NCI-H1092 (cell line): ENCODE results near the gene MBOAT1.

ENCODE experiments used
- DNase-seq: peaks from one replicate; lab custom pipeline; 2025; lab: John Stamatoyannopoulos, UW

Gene MBOAT1

DNA sequence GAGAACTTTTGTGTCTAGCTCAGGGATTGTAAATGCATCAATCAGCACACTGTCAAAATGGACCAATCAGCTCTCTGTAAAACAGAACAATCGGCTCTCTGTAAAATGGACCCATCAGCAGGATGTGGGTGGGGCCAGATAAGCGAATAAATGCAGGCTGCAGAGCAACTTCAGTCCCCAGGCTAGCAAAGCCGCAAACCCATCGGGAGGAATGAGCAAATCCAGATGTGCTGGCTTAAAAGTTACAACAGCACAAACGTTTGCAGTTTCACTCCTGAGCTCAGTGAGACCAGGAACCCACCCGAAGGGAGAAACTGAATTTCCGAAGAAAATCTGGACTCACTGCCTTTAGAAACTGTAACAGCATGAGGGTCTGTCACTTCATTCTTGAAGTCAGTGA is 21.9 kb upstream of the MBOAT1 start:
- DNase-seq = no peak

DNA sequence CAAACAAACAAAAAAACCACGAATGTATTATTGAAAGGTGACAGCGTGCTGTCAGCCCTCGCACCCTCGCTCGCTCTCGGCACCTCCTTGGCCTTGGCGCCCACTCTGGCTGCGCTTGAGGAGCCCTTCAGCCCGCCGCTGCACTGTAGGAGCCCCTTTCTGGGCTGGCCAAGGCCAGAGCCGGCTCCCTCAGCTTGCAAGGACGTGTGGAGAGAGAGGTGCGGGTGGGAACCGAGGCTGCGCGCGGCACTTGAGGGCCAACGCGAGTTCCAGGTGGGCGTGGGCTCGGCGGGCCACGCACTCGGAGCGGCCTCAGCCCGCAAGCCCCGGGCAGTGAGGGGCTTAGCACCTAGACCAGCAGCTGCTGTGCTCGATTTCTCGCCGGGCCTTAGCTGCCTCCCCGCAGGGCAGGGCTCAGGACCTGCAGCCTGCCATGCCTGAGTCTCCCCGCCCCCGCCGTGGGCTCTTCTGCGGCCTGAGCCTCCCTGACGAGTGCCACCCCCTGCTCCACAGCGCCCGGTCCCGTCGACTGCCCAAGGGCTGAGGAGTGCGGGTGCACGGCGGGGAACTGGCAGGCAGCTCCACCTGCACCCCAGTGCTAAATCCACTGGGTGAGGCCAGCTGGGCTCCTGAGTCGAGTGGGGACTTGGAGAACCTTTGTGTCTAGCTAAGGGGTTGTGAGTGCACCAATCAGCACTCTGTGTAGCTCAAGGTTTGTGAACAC is 20.9 kb upstream of the MBOAT1 start:
- DNase-seq = no peak

DNA sequence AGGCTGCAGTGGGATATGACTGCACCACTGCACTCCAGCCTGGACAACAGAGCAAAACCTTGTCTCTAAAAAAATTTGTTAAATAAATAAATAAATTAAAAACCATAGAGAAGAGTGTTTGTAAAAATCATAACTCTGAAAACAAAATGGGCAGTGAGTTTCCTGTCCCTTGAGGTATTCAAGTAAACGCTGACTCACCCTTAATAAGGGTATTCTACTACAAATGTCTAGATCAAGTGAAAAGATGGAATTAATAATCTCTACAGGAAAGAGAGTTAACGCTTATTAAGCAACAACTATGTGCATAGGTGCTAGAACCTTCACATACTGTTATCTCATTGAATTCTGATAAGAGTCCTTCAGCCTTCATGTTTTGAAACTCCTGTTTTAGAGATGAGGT is 19.9 kb upstream of the MBOAT1 start:
- no peak for DNase-seq

DNA sequence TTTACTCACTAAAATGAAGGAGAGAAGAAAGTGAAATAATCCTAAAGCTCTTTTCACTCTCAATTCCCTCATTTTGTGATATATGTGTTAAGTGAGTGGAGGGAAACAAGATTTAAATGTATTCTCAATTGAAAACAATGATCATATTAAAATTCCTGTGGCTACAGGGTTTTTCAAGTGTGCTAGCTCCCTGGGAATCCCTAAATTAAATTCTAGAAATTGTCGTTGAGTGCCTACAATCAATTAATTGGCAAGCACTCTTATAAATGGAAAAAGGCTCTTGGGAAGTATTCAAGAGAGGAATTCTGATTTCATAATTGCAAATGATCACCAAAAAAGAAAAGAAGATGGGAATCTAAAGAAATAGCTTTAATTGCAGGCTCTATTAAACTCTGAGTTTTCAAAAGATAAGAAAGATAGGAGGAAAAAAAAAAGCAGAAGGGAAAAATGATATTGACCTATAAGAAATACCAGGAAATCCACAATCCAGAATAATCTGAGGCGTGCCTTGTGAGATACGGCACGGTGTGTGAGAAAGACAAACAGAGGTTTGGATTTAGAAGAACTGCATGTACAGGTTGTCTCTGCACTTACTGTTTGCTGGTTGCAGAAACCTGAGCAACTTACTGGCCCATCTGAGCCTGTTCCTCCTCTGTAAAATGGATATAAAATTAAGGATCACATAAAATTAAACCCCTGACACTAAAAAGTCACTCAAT is 18.3 kb upstream of the MBOAT1 start:
- DNase-seq = no peak

DNA sequence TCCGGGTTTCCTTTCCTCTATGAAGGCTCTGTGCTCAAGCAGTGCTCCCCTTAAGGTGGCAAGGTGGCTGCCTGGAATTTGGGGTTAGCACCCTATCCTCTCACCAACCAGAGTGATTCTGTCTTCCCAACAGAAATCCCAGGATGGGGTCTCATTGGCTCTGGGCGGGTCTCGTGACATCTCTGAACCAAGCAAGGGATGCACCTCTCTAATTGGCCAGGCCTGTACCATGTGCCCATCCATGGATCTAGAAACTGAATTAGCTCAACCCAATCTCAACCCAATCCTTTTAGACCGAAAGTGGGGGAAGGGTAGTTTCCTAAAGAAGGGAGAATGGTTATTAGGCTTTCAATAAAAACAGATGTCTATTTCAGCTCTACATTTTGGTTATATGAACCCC is 17.6 kb upstream of the MBOAT1 start:
- DNase-seq = no peak

DNA sequence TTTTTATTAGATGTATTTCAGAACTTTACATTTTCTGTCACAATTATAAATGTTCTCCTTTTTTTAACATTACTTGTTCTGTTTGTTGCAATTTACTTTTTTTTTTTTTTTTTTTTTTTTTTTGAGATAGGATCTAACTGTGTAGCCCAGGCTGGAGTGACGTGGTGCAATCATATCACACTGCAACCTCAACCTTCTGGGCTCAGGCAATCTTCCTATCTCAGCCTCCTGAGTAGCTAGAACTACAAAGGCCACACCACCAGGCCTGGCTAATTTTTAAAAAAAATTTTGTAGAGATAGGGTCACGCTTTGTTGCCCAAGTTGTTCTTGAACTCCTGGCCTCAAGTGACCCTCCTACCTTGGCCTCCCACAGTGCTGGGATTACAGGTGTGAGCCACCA is 15.1 kb upstream of the MBOAT1 start:
- DNase-seq = no peak

DNA sequence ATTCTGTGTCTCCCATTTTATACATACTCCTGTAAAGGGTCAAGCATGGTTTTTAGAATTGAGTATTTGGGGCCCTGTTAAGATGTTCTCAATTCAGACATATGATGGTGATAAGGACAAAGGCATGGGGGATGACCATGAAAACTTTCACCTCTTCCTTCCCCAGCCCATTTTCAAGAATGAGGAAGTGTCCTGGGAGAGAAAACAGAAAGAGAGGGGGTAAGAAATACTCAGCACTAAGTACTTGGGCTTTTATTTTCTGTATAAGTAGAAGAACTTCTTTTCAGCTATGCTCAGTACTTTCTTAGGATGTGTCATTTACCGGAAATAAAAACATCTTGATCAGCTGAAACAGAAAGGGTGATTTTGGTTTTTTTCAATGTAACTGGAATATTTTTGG is 10.9 kb upstream of the MBOAT1 start:
- DNase-seq = no peak

DNA sequence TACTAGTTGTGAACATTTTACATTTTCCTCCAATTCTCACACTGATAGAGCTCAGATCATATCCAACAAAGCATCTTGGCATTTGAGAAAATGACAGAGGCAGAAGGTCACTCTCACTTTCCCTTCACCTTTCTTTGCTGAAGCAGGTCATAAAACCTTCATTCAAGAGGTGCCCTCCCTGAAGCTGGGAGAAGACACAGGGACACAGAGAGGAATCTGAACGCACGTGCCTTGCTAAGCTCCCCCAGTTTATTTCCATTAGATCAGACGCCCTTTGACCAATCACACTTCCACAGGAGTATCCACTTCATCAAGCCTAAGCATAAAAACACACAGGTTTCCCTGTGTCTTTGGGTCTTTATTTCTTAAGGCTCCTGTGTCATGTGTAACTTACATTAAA is 9.2 kb upstream of the MBOAT1 start:
- DNase-seq = no peak

DNA sequence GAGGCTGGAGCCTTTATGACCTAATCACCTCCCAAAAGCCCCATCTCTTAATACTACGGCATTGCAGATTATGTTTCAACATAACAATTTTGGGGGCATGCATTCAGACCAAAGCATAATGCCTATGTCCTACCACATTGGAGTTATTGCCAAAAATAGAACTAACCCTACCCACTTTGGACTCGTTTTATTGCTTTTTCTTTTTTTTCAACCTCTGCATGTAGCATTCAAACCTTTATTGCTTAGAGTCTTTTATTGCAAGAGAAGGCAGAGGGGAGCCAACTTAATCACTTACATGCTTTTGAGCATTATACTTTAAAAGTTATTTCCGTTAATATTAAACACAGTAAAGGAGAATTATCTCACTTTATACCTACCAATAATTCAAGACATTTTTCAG is 8.1 kb upstream of the MBOAT1 start:
- DNase-seq = no peak

DNA sequence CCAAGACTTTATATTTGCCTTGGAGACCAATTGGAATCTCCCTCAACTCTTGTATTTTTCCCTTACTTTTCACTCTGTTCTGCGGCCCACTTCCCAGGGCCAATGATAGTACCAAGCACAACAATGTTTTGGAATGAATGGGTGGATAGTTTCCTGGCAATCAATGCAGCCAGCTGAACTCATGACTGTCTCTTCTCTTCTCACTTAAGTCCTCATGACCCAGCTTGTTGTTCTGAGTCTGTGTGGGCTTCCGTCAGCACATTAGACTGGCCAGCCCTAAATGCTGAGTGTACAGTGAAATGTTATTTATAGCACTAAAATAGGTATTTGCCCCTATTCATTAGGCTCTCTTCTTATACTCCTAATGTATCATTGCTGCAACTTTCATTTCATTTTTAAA is 5.6 kb upstream of the MBOAT1 start:
- no peak for DNase-seq

DNA sequence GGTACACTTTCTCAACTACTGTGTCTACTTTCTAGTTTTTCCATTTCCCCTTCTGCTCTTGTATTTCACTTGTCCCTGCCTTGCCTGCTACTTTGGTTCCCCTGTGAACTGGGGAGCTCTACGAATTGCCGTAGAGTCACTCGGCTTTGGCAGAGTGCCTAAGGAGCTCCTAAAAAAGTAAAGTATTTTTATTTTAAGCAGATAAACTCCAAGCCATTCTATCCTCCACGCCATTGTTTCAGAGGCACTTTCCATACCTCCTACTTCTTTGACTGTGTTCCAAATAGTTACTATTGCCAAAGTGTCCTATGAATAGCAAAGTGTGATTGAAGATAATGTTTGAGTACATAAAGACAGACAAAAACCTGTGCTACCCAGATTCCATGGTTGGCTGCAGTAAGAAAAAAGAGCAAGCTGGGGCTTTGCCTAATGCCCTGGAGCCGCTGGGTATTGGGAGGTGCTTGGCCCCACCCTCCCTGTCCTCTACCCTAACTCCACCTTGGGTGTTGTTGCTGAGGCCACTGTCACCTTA is 5.1 kb upstream of the MBOAT1 start:
- DNase-seq = no peak

DNA sequence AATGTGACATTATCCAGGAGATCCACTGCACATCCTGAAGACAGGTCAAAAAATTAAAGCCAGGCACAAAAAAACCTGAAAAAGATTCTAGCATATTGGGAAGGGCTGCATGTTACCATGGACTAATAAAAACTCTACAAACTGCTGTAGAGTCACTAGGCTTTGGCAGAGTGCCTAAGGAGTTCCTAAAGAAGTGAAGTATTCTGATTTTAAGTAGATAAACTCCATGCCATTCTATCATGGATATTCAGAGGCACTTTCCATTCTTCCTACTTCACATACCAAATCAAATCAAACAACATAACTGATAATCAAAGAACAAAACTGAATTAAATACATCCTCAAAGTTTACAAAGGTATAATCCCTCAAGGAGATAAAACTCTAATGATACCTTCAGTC is 3.0 kb upstream of the MBOAT1 start:
- DNase-seq = no peak

DNA sequence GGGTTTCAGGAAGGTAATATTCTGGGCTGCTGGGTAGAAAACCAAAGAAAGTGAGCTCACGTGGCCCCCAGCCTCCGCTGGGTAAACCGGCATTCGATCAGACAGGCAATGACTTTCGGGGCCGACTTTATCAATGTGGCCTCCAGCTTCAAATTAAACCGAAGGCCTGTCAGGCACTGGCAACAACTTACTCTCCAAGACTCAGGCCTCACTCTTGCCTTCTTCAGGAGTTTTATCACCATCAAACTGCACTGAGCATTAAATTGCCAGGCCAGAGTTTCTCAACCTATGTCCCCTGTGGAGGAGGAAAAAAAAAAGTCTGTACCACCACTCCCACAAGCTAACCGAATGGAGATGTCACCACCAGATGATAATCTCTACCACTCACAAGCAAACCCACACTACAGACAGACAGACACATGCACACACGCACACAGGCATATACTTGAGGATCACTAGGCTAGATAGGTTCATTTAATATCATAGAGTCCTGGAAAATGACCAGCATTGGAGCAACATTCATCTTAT is 1.1 kb upstream of the MBOAT1 start:
- no peak for DNase-seq

DNA sequence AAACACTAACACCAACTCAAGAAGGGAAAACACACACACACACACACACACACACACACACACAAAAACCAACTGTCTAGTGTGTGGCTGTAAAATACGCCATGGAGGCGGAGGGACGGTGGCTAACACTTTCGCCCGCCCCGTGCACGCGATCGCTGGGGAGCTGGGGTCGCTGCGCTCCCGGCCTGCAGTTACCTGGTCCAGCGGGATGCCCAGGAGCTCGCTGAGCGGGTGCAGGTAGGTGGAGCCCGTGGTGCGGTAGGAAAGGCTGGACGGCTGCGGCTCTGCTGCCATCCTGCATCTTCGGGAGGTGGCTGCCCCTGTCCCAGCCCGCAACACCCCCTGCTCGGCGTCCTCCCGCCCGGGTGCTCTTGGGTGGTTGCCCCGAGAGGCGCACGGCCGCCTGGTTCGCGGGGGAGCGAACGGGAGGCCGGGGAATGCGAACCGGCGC is 303 bp downstream of the MBOAT1 start:
- no peak for DNase-seq

DNA sequence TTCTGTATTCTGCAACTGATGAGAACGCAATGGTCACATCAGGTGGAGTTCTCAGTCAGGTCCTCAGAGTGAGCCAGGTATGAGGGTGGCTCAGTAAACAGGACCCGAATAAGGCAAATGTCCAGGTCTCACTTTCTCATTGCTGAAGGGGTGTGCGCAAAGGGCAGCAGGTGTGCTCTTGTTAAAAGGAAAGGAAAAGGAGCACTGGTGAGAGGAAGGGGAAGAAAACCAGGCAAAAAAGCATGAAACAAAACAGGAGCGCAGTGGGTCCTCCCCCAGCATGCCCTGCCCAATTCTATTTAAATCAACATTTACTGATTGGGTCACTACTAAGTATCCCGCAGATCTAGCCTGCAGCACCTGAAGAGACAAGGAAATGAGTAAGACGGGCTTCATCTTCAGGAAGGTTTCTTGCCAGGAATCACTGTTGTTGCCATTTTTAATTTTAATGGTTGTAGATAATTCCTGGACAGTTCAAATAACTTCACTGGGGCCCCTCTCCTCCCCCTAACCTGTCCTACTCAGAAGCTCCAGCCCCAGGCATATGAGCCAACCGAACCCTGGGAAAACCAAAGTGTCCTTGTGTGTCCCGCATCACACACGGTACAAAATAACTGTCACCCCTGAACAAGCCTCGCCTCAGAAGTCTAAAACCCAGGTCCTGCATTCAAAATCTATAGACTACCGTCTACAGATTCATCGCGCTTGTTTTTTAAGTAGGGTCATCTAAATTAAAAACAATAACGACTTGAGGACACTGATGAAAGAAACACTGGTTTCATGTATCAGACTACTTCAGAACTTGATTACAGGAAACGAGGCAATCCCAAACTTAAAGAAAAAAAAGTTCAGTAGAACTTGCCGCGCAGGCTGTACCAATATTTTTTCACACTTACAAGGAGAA is 980 bp downstream of the MBOAT1 start:
- DNase-seq = no peak

DNA sequence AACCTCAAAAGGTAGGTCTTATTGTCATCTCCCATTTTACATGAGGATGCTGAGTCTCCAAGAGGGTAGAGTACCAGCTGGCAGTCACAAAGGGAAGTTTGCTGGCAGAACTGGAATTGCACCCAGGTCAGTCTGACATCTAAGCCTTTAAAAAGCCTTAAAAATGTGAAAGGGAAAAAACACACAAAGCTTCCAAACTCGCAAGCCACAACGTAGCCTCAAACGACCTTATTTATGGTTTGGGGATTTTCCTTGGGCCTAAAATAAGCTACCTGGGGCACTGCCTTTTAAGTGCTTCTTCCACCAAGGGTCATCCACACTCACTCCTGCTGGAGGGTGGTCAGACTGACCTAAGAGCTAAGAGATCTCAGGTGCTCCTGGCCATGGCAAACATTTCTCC is 2.1 kb downstream of the MBOAT1 start:
- no peak for DNase-seq

DNA sequence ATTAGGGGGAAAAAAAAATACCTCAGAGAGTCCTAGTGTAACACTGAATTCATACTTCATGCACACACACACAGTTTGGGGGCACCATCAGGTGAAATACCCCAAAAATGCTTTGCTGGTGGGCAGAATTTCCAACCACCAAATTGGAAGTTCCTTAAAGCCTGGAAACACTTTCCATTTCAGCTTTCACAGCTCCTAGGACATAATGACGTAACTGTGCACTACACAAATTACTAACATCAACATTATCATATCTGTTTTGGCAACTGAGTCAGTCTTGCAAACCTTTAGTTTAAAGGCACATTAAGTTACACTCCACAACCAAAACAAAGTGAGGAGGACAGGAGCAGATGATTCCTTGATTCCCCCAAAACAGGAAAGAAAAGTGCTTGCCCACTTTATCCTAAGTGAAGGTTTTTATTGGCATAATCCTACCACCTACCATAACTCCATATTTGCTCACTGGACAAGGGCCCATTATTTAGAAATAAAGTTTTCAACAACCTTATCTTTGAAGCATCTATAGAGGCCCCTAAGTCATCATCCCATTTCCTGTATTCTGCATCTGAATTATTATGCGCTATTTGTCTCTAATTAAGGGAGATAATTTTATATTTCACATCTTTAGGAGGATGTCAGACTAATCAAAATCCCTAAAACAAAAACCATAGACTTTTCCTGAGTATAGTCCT is 3.4 kb downstream of the MBOAT1 start:
- DNase-seq = no peak

DNA sequence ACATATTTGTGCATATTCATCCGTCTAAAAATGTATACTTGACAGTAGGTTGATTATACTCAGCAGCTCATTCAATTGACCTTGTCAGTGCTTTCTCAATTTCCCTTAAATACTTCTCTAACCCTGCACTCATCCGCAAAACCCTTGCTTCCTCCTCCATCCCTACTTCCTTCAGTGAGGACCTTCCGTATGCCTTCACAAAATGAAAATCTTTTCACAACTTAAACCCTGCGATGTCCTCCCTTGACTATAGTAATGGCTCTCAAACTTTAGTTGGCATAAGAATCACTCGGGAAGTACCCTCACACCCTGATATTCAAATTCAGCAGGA is 5.2 kb downstream of the MBOAT1 start:
- no peak for DNase-seq

DNA sequence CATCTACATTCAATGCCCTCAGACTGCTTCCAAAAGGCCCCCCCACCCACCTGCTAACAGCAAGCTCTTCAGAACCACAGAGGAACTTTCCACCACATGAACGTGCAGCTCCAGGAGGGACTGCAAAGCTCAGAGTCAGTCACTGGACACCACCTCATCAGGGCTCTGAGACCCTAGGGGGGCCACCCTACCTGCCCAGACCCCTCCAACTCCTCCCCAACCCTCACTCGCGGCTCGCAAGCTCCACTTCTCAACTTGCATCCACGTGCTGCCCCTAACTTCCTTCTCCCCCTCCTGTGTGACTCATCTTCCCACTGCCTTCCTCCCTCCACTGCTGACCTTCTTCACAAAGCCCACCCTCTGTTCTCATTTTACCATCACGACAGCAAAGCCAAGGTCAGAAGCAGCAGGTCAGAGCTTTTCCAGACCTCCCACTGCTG is 6.5 kb downstream of the MBOAT1 start:
- DNase-seq = no peak

DNA sequence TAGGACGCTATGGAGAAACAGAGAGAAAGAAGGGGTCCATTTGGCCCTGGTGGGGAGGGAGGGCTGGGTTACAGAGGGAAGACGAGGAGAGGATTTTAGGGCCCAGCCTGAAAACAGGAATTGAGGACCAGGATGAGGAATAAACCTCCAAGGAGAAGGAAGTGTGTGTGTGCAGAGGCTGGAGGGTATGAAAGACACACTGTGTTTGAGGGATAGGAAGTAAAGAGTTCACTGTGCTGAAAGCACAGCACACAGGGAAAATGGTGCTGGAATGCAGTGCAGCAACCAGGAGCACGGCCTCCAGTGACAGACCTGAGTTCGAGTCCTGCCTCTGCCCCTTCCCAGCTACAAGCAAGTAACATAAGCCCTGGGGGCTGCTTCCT is 7.8 kb downstream of the MBOAT1 start:
- no peak for DNase-seq

DNA sequence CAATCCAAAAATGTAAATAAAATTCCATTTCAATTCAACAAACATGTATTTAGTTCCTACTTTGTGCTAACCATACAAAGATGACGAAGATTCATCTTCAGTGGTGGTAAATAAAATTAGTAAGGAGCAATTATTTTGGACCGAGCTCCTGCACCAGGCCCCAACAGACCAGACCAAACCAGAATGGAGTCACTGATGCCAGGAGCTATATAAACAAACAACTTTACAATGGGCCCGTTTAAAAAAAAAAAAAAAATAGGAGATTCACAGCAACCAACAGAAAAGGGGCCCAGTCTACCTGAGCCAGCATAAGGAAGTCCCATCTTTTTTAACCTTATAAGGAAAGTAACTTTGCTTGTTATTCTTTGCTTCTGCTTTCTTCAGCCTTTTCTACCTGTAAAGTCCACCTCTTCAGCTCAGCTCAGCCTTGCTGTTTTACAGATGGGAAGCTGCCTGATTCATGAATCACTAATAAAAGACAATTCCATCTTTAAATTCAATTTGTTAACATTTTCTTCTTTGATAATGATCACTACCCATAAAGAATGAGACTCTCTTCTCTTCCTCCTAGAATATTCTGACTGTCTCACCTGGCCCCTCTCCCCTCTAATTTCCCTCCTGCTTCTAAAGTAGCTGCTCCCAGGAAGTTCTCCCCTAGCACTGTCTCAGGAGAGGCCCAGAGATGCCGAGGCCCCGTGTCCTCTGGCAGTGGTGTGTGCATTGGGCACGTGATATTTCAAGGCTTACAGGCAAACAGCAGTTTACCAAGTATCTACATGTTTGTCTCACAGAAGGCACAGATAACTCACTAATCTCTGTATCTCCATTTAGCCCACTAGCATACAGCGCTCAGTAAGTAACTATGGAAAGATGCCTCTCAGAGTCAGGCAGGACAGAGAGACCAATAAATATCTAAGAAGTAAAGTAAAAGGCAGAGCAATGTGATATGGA is 8.4 kb downstream of the MBOAT1 start:
- DNase-seq = no peak
